H1 (cell line): ENCODE measurements around the gene AZI2. TPM values are rescaled to one million over a fixed set of nuclear protein-coding genes. Genes with fewer than 3 reads are reported as not detected.

Experiments used
- CTCF ChIA-PET: fragments of 300-600 bp; sonication (Branson Sonifier 250); formaldehyde crosslinking; loops from one replicate; lab custom pipeline; 2021; ENCODE audit not compliant: partially characterized antibody; lab: Charles Lee
- POLR2A ChIA-PET: fragments of 300-600 bp; sonication (Branson Sonifier 250); formaldehyde crosslinking; loops from one replicate; lab custom pipeline; 2021; ENCODE audit warnings: inconsistent platforms; ENCODE audit not compliant: partially characterized antibody; lab: Charles Lee
- DNase-seq, 2 experiments: peaks; one replicate each; pipeline versions ENCODE4 v3.0.0 to v3.0.0-alpha.2; 2010 to 2022; ENCODE audit warnings: low spot score in 2 of 2, low read depth in 1 of 2, mixed read lengths in 1 of 2
- FAIRE-seq: peaks from 2 replicates; lab custom pipeline; 2011; peaks lifted over from hg19 to GRCh38; lab: Jason Lieb, UNC
- H2AFZ ChIP-seq: 2 replicates; pipeline ENCODE4 v1.8.1; 2012; ENCODE audit warnings: low read length, inconsistent platforms
- H2AK5ac ChIP-seq: 2 replicates; pipeline ENCODE4 v1.6.1; 2013; ENCODE audit warnings: low read depth, low read length
- H2BK120ac ChIP-seq: replicated peaks from 2 replicates; pipeline ENCODE3; 2013; ENCODE audit warnings: low read depth, low read length, inconsistent platforms
- H2BK12ac ChIP-seq: 2 replicates; pipeline ENCODE4 v1.6.1; 2013; ENCODE audit warnings: low read depth, low read length
- H2BK15ac ChIP-seq: 2 replicates; pipeline ENCODE4 v1.6.1; 2013; ENCODE audit warnings: low read length
- H2BK20ac ChIP-seq: 2 replicates; pipeline ENCODE4 v1.6.1; 2013; ENCODE audit warnings: low read length
- H2BK5ac ChIP-seq: 2 replicates; pipeline ENCODE4 v1.6.1; 2013; ENCODE audit warnings: low read depth, low read length
- H3K14ac ChIP-seq: 2 replicates; pipeline ENCODE4 v1.6.1; 2013; ENCODE audit warnings: inconsistent platforms; ENCODE audit not compliant: insufficient read length
- H3K18ac ChIP-seq: 2 replicates; pipeline ENCODE4 v1.6.1; 2013; ENCODE audit warnings: low read length; ENCODE audit errors: extremely low read depth
- H3K23ac ChIP-seq: 2 replicates; pipeline ENCODE4 v1.6.1; 2013; ENCODE audit warnings: inconsistent platforms; ENCODE audit not compliant: insufficient read length
- H3K23me2 ChIP-seq: 2 replicates; pipeline ENCODE4 v1.6.1; 2013; ENCODE audit warnings: low read depth, low read length
- H3K27ac ChIP-seq: 2 replicates; pipeline ENCODE4 v1.6.1; 2011; ENCODE audit warnings: low read depth, low read length, inconsistent platforms
- H3K27me3 ChIP-seq, 4 experiments: replicated peaks in 1 of 4; 1 replicate in 1 of 4; 2 replicates in 3 of 4; pipeline versions ENCODE4 v1.6.1 to v1.8.1; 2011 to 2013; ENCODE audit warnings: low read length in 3 of 4, mild to moderate bottlenecking in 3 of 4, inconsistent platforms in 2 of 4, mixed read lengths in 2 of 4, moderate library complexity in 1 of 4; ENCODE audit not compliant: control insufficient read depth in 3 of 4, insufficient read depth in 3 of 4; ENCODE audit errors: extremely low read depth in 1 of 4
- H3K36me3 ChIP-seq, 4 experiments: 2 replicates each; pipeline versions ENCODE4 v1.6.1 to v1.8.1; 2011 to 2013; ENCODE audit warnings: mild to moderate bottlenecking in 4 of 4, low read length in 3 of 4, moderate library complexity in 2 of 4, control low read depth in 1 of 4, inconsistent platforms in 1 of 4; ENCODE audit not compliant: insufficient read depth in 4 of 4, control insufficient read depth in 2 of 4
- H3K4ac ChIP-seq: replicated peaks from 2 replicates; pipeline ENCODE3; 2013; ENCODE audit warnings: low read length, low read depth, mixed read lengths, inconsistent platforms; ENCODE audit not compliant: insufficient read length
- H3K4me1 ChIP-seq, 4 experiments: replicated peaks in 1 of 4; 1 replicate in 1 of 4; 2 replicates in 3 of 4; pipeline versions ENCODE4 v1.6.1 to v1.8.1; 2011 to 2013; ENCODE audit warnings: low read length in 3 of 4, inconsistent platforms in 2 of 4, mixed read lengths in 1 of 4; ENCODE audit not compliant: insufficient read depth in 4 of 4, control insufficient read depth in 3 of 4
- H3K4me2 ChIP-seq, 2 experiments: 2 replicates each; pipeline versions ENCODE4 v1.6.1 to v1.8.1; 2011 to 2013; ENCODE audit warnings: low read depth in 2 of 2, low read length in 2 of 2, control low read depth in 1 of 2, inconsistent platforms in 1 of 2, mild to moderate bottlenecking in 1 of 2; ENCODE audit not compliant: insufficient read depth in 1 of 2
- H3K4me3 ChIP-seq, 4 experiments: fragments of 200-600, 300-600 bp in 1 of 4; sonication (generic), shearing (Covaris generic), sonication (Bioruptor Twin) in 1 of 4; 2 replicates each; pipeline versions ENCODE4 v1.5.1 to v1.8.1; 2011 to 2016; ENCODE audit warnings: low read length in 4 of 4, low read depth in 3 of 4, control low read depth in 2 of 4, inconsistent platforms in 2 of 4, mild to moderate bottlenecking in 2 of 4, mixed read lengths in 1 of 4, moderate library complexity in 1 of 4; ENCODE audit not compliant: insufficient read depth in 2 of 4; ENCODE audit errors: extremely low read depth in 1 of 4
- H3K56ac ChIP-seq: replicated peaks from 2 replicates; pipeline ENCODE3; 2013; ENCODE audit warnings: low read depth, mild to moderate bottlenecking, mixed read lengths, low read length, inconsistent platforms; ENCODE audit not compliant: insufficient read length
- H3K79me1 ChIP-seq: 2 replicates; pipeline ENCODE4 v1.6.1; 2013; ENCODE audit warnings: low read depth, low read length, control low read depth
- H3K79me2 ChIP-seq, 2 experiments: 2 replicates each; pipeline versions ENCODE4 v1.6.1 to v1.8.1; 2012 to 2013; ENCODE audit warnings: low read length in 2 of 2, mild to moderate bottlenecking in 2 of 2, inconsistent platforms in 1 of 2; ENCODE audit not compliant: insufficient read depth in 2 of 2, control insufficient read depth in 1 of 2
- H3K9ac ChIP-seq, 4 experiments: replicated peaks in 1 of 4; 1 replicate in 1 of 4; 2 replicates in 3 of 4; pipeline versions ENCODE4 v1.6.1 to v1.8.1; 2011 to 2013; ENCODE audit warnings: low read depth in 3 of 4, low read length in 3 of 4, control low read depth in 2 of 4, mild to moderate bottlenecking in 2 of 4, moderate library complexity in 2 of 4, inconsistent platforms in 1 of 4; ENCODE audit errors: extremely low read depth in 1 of 4
- H3K9me3 ChIP-seq, 2 experiments: 2 replicates each; pipeline versions ENCODE4 v1.6.1 to v1.8.1; 2012 to 2013; ENCODE audit warnings: mild to moderate bottlenecking in 2 of 2, moderate library complexity in 2 of 2, control low read depth in 1 of 2, inconsistent platforms in 1 of 2, low read depth in 1 of 2, low read length in 1 of 2, mixed read lengths in 1 of 2; ENCODE audit not compliant: insufficient read depth in 2 of 2
- H4K20me1 ChIP-seq, 2 experiments: replicated peaks in 1 of 2; 2 replicates each; pipeline versions ENCODE3 to v1.8.1; 2011 to 2013; ENCODE audit warnings: inconsistent platforms in 2 of 2, low read length in 2 of 2, mild to moderate bottlenecking in 1 of 2; ENCODE audit not compliant: insufficient read depth in 2 of 2, control insufficient read depth in 1 of 2
- H4K5ac ChIP-seq: 2 replicates; pipeline ENCODE4 v1.6.1; 2013; ENCODE audit warnings: low read length, low read depth, mixed read lengths, inconsistent platforms; ENCODE audit not compliant: insufficient read length
- H4K8ac ChIP-seq: 2 replicates; pipeline ENCODE4 v1.8.0; 2013; ENCODE audit warnings: mild to moderate bottlenecking, moderate library complexity, low read length, inconsistent platforms; ENCODE audit not compliant: insufficient read depth; ENCODE audit errors: extremely low read depth
- H4K91ac ChIP-seq: replicated peaks from 2 replicates; pipeline ENCODE3; 2013; ENCODE audit warnings: low read length, mixed read lengths, inconsistent platforms; ENCODE audit not compliant: insufficient read length
- EGR1 ChIP-seq: IDR thresholded peaks from 2 replicates; pipeline ENCODE4 v1.6.1; 2011; ENCODE audit warnings: low read depth, low read length, borderline replicate concordance
- GTF2F1 ChIP-seq: IDR thresholded peaks from 2 replicates; pipeline ENCODE4 v1.6.1; 2012; ENCODE audit warnings: low read depth, low read length, improper control_type of control experiment, borderline replicate concordance
- KDM4A ChIP-seq: IDR thresholded peaks from one replicate; pipeline ENCODE4 v1.7.1; 2012; ENCODE audit warnings: low read depth, mild to moderate bottlenecking, moderate library complexity, low read length, inconsistent platforms; ENCODE audit not compliant: severe bottlenecking
- POLR2A ChIP-seq, 2 experiments: IDR thresholded peaks; 1 replicate in 1 of 2; 2 replicates in 1 of 2; pipeline ENCODE4 v1.6.1; 2011; ENCODE audit warnings: low read depth in 2 of 2, low read length in 2 of 2, mild to moderate bottlenecking in 2 of 2; ENCODE audit errors: control extremely low read depth in 1 of 2
- WGBS, 2 experiments: shearing (Covaris generic) in 1 of 2; methylation state at CpG; one replicate each; pipeline versions ENCODE4 v1.1.6 to v1.1.7; 2013 to 2015; ENCODE audit warnings: low lambda C conversion rate in 2 of 2, mixed read lengths in 2 of 2, inconsistent platforms in 1 of 2, low coverage in 1 of 2, missing lambda C conversion rate in 1 of 2; ENCODE audit not compliant: insufficient replicate concordance in 2 of 2, insufficient coverage in 1 of 2, insufficient read length in 1 of 2; ENCODE audit errors: extremely low coverage in 1 of 2, missing lambda C conversion rate in 1 of 2; 5-methylcytosine and 5-hydroxymethylcytosine counted together
- long read RNA-seq, 2 experiments: library from RNA in 1 of 2; library from capped mRNA in 1 of 2; stranded (forward); transcript quantifications; one replicate each; pipeline ENCODE4 v2.0.0, GENCODE V29; 2021; ENCODE audit warnings: inconsistent platforms in 1 of 2
- polyA minus RNA-seq, 3 experiments: library from RNA; depleted of rRNA, polyadenylated mRNA; stranded (reverse); fragments of >200 nt; gene quantifications; 1 replicate in 2 of 3; 2 replicates in 1 of 3; pipeline ENCODE4 v1.2.3, GENCODE V29; 2011
- polyA plus RNA-seq, 7 experiments: library from polyadenylated mRNA; depleted of rRNA in 3 of 7; stranded (reverse) in 5 of 7; unstranded in 2 of 7; fragments of >200 nt in 5 of 7; fragments of 200-250 nt in 2 of 7; gene quantifications; 1 replicate in 5 of 7; 2 replicates in 1 of 7; 4 replicates in 1 of 7; pipeline versions ENCODE4 v1.2.1 to v1.2.3, GENCODE V29; 2011 to 2013; ENCODE audit warnings: missing spikeins in 2 of 7, mixed read lengths in 2 of 7
- total RNA-seq: library from RNA; stranded (reverse); fragmentation: NEBNext Ultra II Directional; extraction: Animal tissue kit (Norgen Biotek cat#: 25700); gene quantifications from 2 replicates; pipeline ENCODE4 v1.2.1, GENCODE V29; 2021
- TF ChIP-seq, protein P1 (sequence below): IDR thresholded peaks from 2 replicates; pipeline ENCODE4 v1.6.1; 2012; ENCODE audit warnings: inconsistent platforms

The AZI2 gene, protein sequence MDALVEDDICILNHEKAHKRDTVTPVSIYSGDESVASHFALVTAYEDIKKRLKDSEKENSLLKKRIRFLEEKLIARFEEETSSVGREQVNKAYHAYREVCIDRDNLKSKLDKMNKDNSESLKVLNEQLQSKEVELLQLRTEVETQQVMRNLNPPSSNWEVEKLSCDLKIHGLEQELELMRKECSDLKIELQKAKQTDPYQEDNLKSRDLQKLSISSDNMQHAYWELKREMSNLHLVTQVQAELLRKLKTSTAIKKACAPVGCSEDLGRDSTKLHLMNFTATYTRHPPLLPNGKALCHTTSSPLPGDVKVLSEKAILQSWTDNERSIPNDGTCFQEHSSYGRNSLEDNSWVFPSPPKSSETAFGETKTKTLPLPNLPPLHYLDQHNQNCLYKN
- 36.1 and 39.2 TPM in 2 replicates for total RNA-seq
- polyA plus RNA-seq (2011; rRNA removed): 11.6 and 17.4 TPM in 2 replicates
- polyA plus RNA-seq (2011; cell fraction: cytosol; rRNA removed): 24.5 TPM
- polyA plus RNA-seq (2011; cell fraction: nucleus; rRNA removed): 22.7 TPM
- 24.0 to 30.2 TPM (median 25.2 TPM) in 4 replicates for polyA plus RNA-seq (2012, experiment 1 of 2)
- 1.7 TPM for polyA plus RNA-seq (2012, experiment 2 of 2)
- 26.2 TPM for polyA plus RNA-seq (2013, experiment 1 of 2)
- polyA plus RNA-seq (2013, experiment 2 of 2): 24.3 TPM
- polyA minus RNA-seq (2011; rRNA and poly(A)+ RNA removed): 18.5 and 19.1 TPM in 2 replicates
- 8.1 TPM for polyA minus RNA-seq (2011; cell fraction: cytosol; rRNA and poly(A)+ RNA removed)
- 67.7 TPM for polyA minus RNA-seq (2011; cell fraction: nucleus; rRNA and poly(A)+ RNA removed)
- long read RNA-seq, experiment 1, full-length matches to known transcripts: 9 of 16 reads
- long read RNA-seq, experiment 1, partial matches to known transcripts: 5 of 16 reads
- long read RNA-seq, experiment 1, other reads (novel, unspliced or antisense): 2 of 16 reads
- long read RNA-seq, experiment 2, full-length matches to known transcripts: 32 of 43 reads
- long read RNA-seq, experiment 2, partial matches to known transcripts: 4 of 43 reads
- long read RNA-seq, experiment 2, other reads (novel, unspliced or antisense): 7 of 43 reads

DNA sequence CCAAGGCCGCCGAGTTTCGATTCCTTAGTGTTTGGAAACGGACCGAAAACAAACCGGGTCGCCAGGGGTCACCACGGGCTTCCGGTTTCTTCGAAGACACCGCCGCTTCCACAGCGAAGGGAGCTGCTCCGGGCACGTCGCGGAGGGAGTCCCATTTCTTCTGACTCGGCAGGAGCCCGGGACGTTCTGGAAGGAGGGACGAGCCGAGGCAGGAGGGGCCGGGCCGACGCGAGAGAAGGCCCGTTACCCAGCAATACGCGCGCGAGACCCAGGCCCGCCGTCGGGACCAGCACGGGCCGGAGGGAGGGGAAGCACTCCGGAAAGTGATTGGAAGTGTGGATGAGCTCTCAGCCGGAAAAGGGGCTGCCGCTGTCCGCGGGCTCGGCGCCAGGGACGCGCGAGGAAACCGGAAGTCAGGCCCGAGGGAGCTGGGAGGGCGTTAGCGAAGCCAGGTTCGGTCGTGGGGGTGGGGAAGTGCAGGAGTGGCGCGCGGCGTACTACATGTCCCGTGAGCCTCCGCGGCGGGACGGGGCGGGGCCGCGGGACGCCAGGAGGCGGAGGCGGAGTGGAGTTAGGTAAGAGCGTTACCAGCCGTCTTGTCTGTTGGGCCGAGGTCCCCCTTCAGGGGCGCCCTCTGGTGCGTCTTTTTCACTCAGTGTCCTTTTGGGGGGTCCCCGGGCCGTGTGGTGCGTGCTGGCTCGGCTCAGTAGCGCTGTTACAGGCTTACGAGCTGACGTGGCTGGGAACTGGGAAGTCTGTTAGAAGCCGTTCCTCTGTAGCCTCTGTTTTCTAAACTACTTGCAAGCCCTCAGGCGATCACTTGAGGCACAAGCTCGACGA, at the start of gene AZI2, which contains the start of gene ZCWPW2:
AZI2 (minus strand) TSS at position 196 of the 840 bp plus-strand sequence. CDS start 8,207 bp downstream, outside the sequence.
ZCWPW2 (plus strand) TSS at position 93 of the 840 bp plus-strand sequence. CDS start 64,348 bp downstream, outside the sequence.
- Histone ChIP-seq H2BK15ac (no peak within 1 kb of the TSS), H4K20me1 (peaks cover 0 to 2% of the 10 kb centered on the region in 2 experiments), H3K79me2 (peaks cover 0 to 40% of the 10 kb centered on the region in 2 experiments; a peak in 2 of 4 replicates), H2BK20ac (no peak within 1 kb of the TSS), H3K36me3 (no peaks in the 10 kb centered on the region), H3K9me3 (no peaks in the 10 kb centered on the region; a peak in 1 of 4 replicates), H3K56ac (peak within 1 kb of the TSS; percentile 47), H3K4me2 (peak within 1 kb of the TSS; percentile 68 to 87), H3K23ac (no peak within 1 kb of the TSS), H2BK5ac (peak within 1 kb of the TSS; percentile 96), H3K79me1 (no peaks in the 10 kb centered on the region), H4K91ac (peak within 1 kb of the TSS; percentile 55), H3K4ac (no peak within 1 kb of the TSS), H3K14ac (no peak within 1 kb of the TSS), H3K27ac (peak within 1 kb of the TSS; percentile 97), H2BK120ac (no peak within 1 kb of the TSS), H4K5ac (peak within 1 kb of the TSS; percentile 65), H3K9ac (peak within 1 kb of the TSS; percentile 86 to 93 (median 92)), H3K18ac (peak within 1 kb of the TSS; percentile 93), H4K8ac (peak within 1 kb of the TSS; percentile 98; the same call in 1 of the 2 replicates), H2AFZ (peak within 1 kb of the TSS; percentile 98), H2AK5ac (no peak within 1 kb of the TSS), H2BK12ac (peak within 1 kb of the TSS; percentile 42; the same call in 1 of the 2 replicates), H3K4me1 (no peaks in the 10 kb centered on the region; a peak in 2 of 7 replicates), H3K27me3 (no peaks in the 10 kb centered on the region), H3K4me3 (peak within 1 kb of the TSS; percentile 81 to 96 (median 84)), H3K23me2 (peaks cover 5% of the 10 kb centered on the region; the same call in 1 of the 2 replicates)
- no peak for FAIRE-seq
- DNase-seq: peak; percentile 80 to 93
- ChIA-PET CTCF (interaction anchor here (0.6 to 1.9 kb wide), 9 partner anchors 11 to 1036 kb away, joined by 3 to 8 read pairs (median 3); no protein-coding TSS in a partner anchor), POLR2A (interaction anchor here (0.9 to 1.9 kb wide), 7 partner anchors 9 to 637 kb away, joined by 3 to 10 read pairs (median 4); partner anchors contain the start of gene CMC1)
- WGBS, 2 experiments: 1% methylated on average over 50 of the region's 83 CpGs; no CpG with 5 or more reads in 1 of the 2 experiments
- TF ChIP-seq KDM4A (peak; percentile 77), POLR2A (IDR thresholded peaks at IDR 0.05; ENCODE audit: control extremely low read depth in 1 of 2, low read depth in 2 of 2, low read length in 2 of 2) (peak; percentile 61 to 89), EGR1 (peak; percentile 43; the same call in 1 of the 2 replicates), GTF2F1 (no peak)
- TF ChIP-seq, protein P1, sequence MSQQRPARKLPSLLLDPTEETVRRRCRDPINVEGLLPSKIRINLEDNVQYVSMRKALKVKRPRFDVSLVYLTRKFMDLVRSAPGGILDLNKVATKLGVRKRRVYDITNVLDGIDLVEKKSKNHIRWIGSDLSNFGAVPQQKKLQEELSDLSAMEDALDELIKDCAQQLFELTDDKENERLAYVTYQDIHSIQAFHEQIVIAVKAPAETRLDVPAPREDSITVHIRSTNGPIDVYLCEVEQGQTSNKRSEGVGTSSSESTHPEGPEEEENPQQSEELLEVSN: peak; percentile 58
